Stimulated activated CD4-positive, alpha-beta T cell treated with anti-CD3 and anti-CD28 coated beads, Interleukin-12 subunit alpha, Interleukin-12 subunit beta, amount 100 ng/mL, for 4 hours (primary cell): ENCODE data around the gene ADARB1.

Experiments
- DNase-seq: peaks from one replicate; pipeline ENCODE4 v3.0.0-alpha.2; 2020

The ADARB1 gene

GRCh38 chr21:45210461-45210983 is 136.1 kb downstream of the ADARB1 start:
- DNase-seq, result no peak

GRCh38 chr21:45211661-45212060 is 137.3 kb downstream of the ADARB1 start:
- DNase-seq, result no peak

DNA sequence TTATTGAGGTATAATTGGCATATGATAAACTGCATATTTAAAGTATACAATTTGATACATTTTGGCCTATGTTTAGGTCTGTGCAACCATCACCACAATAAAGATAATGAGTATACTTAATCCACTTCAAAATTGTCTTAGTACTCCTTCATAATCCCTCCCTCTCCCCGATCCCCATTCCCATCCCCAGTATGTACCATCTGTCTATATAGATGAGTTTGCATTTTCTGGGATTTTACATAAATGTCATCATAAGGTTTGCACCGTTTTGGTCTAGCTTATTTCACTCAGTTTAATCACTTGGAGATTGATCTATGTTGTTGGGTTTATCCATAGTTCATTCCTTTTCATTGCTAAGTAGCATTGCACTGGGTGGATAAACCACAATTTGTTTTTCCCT is 139.0 kb downstream of the ADARB1 start:
- DNase-seq, result no peak

DNA sequence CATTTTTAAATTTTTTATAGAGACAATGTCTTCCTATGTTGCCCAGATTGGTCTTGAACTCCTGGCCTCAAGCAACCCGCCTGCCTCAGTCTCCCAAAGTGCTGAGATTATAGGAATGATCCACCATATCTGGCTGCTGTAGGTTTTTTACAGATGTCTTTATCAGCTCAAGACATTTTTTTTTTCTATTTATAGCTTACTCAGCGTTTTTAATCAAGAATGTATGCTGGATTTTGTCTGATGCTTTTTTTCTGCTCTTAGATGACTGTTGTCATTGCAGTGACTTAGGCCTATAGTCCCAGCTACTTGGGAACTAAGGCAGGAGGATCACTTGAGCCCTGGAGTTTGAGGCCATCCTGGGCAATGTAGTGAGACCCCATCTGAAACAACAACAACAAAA is 140.8 kb downstream of the ADARB1 start:
- no peak for DNase-seq

DNA sequence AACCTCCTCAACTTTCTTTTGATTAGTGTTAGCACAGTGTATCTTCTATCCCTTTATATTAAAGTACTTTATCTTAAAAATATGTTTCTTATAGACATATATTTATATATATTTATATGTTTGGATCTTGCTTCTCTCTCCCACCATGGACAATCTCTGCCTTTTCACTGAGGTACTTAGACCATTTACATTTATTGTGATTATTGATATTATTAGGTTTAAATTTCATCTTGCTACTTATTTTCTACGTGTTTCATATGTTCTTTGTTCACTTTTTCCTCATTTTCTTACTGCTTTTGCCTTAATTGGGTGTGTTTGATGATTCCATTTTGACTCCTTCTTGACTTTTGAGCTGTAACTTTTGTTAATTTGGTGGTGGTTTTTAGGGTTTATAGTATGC is 142.6 kb downstream of the ADARB1 start:
- DNase-seq, result no peak

GRCh38 chr21:45219517-45219916 is 145.1 kb downstream of the ADARB1 start:
- no peak for DNase-seq

DNA sequence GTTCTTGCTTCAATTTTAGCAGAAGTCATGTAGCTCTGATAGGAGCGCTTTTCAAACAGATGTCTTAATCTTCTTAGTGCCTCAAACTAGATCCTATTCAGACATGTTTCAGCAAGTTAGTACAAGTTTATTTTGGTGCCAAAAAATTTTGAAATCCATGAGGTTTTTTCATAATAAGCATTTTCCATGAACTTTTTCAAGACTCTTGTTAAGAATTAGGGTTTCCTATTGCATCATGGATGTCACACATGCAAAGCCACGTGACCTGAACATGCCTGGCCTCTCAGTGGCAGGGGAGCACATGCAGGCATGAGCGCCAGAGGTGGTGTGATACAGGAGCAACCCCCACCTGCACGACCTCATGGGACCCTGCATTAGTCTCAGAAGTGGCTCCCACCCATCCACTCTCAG is 145.7 kb downstream of the ADARB1 start:
- DNase-seq, result no peak

DNA sequence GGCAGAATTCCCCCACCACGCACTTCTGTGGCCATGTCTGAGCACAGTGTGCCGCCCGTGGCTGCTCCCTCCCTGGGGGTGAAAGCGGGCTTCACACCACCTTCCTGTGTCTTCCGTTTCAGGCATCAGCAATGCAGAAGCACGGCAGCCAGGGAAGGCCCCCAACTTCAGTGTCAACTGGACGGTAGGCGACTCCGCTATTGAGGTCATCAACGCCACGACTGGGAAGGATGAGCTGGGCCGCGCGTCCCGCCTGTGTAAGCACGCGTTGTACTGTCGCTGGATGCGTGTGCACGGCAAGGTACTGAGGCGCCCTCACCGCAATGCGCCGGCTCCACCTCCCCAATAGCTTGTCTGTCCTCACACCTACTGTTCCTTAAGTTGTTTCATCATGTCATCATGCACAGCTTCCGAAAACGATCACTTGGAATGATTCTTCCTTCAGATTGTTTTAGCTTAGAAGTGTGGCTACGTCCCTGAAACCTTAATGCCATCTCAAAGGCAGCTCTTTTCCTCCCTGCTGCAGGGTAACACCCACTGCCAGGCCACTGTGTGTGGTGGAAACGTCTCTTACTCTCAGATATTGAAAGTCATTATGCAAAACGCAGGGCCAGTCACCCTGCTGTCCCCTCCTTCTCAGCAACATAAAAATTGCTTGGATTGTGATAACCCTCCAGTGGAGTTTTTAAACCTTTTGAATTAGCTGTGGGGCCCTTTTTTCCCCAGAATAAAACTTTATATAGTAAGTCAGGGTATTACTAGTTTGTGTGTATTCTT is 146.5 kb downstream of the ADARB1 start:
- no peak for DNase-seq

DNA sequence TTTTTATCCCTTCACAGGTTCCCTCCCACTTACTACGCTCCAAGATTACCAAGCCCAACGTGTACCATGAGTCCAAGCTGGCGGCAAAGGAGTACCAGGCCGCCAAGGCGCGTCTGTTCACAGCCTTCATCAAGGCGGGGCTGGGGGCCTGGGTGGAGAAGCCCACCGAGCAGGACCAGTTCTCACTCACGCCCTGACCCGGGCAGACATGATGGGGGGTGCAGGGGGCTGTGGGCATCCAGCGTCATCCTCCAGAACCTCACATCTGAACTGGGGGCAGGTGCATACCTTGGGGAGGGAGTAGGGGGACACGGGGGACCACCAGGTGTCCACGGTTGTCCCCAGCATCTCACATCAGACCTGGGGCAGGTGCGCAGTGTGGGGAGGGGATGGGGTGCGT is 147.6 kb downstream of the ADARB1 start:
- DNase-seq, result no peak

GRCh38 chr21:45223236-45224185 is 149.1 kb downstream of the ADARB1 start:
- DNase-seq, result no peak

DNA sequence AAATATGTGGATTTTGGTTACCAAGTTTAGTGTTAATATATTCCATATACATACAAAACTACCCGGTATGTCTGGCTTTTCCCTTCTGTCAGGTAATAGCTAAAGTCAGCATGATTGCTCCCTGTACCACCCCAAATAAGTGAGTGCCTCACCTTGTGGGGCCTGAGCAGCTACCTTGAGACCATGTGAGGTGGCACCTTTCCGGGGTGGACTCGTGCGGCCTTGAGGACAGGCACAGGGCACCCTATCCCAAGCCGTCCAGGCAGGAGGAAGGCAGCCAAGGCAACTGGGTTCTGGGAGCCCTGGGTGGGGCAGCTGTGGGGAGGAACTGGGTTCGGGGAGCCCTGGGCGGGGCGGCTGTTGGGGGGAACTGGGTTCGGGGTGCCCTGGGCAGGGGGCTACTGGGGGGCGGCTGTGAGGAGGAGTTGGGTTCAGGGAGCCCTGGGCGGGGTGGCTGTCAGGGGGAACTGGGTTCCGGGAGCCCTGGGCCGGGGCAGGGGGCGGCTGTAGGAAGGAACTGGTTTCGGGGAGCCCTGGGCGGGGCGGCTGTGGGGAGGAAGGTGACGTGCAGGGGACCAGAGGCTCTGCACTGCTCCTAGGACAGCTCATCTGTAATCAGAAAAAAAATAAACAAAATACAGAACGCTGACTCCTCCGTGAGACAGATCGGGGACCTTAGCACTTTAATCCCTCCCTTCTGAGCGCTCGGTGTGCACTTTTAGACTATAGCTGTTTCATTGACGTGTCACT is 150.0 kb downstream of the ADARB1 start:
- no peak for DNase-seq

DNA sequence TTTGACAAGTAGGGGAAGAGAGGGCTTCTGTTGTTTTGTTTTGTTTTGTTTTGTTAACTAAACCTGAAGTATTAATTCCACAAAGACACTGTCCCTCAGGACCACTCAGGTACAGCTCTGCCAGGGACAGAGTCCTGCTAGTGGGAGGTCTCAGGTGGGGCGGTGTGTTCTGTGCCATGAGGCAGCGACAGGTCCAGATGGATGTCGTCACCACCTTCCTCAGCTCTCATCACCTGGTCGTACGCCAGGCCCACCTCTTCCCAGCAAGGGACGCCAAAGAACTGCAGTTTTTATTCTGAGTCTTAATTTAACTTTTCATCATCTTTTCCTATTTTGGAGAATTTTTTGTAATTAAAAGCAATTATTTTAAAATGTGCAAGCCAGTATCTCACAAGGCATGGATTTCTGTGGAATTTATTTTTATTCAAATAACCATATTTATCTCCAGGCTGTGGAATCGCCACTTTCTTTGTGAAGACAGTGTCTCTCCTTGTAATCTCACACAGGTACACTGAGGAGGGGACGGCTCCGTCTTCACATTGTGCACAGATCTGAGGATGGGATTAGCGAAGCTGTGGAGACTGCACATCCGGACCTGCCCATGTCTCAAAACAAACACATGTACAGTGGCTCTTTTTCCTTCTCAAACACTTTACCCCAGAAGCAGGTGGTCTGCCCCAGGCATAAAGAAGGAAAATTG is 150.8 kb downstream of the ADARB1 start:
- DNase-seq, result no peak

DNA sequence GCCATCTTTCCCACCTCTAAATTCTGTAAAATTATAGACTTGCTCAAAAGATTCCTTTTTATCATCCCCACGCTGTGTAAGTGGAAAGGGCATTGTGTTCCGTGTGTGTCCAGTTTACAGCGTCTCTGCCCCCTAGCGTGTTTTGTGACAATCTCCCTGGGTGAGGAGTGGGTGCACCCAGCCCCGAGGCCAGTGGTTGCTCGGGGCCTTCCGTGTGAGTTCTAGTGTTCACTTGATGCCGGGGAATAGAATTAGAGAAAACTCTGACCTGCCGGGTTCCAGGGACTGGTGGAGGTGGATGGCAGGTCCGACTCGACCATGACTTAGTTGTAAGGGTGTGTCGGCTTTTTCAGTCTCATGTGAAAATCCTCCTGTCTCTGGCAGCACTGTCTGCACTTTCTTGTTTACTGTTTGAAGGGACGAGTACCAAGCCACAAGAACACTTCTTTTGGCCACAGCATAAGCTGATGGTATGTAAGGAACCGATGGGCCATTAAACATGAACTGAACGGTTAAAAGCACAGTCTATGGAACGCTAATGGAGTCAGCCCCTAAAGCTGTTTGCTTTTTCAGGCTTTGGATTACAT is 151.5 kb downstream of the ADARB1 start:
- DNase-seq, result no peak

GRCh38 chr21:45226540-45227326 is 152.4 kb downstream of the ADARB1 start:
- no peak for DNase-seq

DNA sequence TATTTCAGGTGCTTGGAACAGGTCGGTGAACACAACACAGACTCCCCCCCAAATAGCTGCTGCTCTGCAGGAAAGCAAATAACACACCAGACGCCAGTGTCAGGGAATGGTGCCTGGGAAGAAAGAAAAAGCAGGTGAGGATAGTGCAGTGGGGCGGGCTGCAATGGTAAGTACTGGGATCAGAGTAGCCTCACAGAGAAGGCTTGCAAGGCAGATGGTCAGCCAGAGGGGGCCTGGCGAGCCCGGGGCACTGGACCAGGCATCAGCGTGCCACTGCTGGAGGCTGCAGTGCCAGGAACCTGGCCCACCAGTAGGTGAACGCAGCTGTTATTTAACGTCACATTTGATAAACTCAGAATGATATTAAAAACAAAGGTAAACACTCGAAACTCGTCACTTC is 153.4 kb downstream of the ADARB1 start:
- DNase-seq, result no peak

DNA sequence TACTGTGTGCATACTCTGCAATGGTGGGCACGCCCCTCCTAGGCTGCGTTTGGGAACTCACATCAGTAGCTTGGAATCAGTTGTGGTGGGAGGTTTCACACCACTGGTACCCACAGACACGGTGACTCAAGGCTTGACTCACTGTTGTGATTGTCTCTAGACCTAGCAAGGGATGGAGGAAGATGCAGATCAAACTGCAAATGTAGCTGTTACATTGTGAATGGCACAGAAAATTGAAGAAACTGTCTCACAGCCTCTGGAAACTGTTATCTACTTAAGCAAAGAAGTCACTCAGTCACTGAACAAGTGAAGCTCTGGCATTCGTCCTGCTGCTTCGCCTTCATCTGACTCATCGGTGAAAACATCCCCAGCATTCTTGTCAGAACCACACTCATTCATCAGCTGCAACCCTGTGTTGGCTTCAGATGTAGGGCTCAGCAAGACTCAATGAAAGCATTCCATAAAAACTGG is 153.8 kb downstream of the ADARB1 start:
- DNase-seq, result peak; percentile 36

DNA sequence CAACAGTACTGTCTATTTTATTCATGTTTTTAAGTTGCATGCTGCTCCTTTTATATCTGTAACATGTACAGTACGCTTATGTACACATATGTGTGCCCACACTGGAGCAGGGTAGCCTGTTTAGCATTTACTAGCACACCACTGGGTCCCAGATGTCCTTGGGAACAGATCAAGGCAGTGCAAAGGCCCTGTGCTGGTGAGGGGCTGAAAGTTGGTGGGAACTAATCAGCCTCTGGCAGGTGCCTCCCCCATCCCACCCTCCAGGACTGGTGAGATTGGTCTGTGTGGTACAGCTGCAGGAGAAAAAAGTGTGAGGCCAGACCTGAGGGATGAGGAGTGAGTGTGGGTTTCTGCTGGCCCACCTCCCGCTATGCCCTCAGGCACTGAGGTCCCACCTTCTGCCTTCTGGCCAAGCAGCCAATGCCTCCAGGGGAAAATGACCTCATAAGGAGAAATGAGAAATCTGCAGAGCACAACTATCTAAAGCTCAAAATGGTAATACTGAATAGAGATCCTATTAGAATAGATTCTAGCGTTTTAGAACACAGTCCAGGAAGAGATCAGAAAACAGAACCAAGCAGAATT is 154.4 kb downstream of the ADARB1 start:
- no peak for DNase-seq

DNA sequence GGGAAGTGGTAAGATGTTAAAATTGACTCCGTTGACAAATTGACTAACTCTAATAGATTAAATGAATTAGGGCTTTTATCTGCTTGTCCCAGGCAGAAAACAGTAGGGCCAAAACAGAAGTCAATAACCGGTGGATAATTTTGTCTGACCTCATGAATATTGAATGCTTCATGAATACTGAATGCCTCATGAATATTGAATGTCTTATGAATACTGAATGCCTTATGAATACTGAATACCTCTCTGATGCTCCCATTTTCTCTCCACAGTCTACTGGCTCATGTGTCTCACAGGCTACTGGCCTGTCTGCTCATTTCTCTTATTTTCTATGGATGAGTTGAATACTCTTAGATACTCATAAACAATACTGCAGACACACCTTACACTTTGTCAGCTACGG is 157.3 kb downstream of the ADARB1 start:
- no peak for DNase-seq

GRCh38 chr21:45234127-45234526 is 159.7 kb downstream of the ADARB1 start:
- no peak for DNase-seq

GRCh38 chr21:45234965-45235364 is 160.6 kb downstream of the ADARB1 start:
- no peak for DNase-seq

GRCh38 chr21:45235488-45235887 is 161.1 kb downstream of the ADARB1 start:
- DNase-seq, result no peak
